CD14-positive monocyte (primary cell): ENCODE measurements around the gene AGO1. TPM values are rescaled to one million over a fixed set of nuclear protein-coding genes. Genes with fewer than 3 reads are reported as not detected.

ENCODE experiments used
- DNase-seq, 3 donors: peaks; one replicate each; pipeline ENCODE4 v3.0.0-alpha.2; 2011 to 2022
- H2AFZ ChIP-seq: 2 replicates; pipeline ENCODE4 v1.6.0; 2012; ENCODE audit warnings: mild to moderate bottlenecking, low read depth, low read length, inconsistent platforms; ENCODE audit not compliant: insufficient read depth, poor library complexity, severe bottlenecking
- H3K27ac ChIP-seq, 2 donors: 1 replicate in 1 of 2; 2 replicates in 1 of 2; pipeline ENCODE4 v1.5.1; 2012 to 2013; ENCODE audit warnings: low read length in 2 of 2, control low read depth in 1 of 2, inconsistent platforms in 1 of 2, low read depth in 1 of 2, mild to moderate bottlenecking in 1 of 2
- H3K27me3 ChIP-seq, 2 donors: one replicate each; pipeline versions ENCODE4 v1.6.0 to v1.6.1; 2011 to 2013; ENCODE audit warnings: low read length in 2 of 2; ENCODE audit not compliant: control insufficient read depth in 2 of 2, insufficient read depth in 2 of 2
- H3K36me3 ChIP-seq, 2 donors: replicated peaks in 1 of 2; 1 replicate in 1 of 2; 2 replicates in 1 of 2; pipeline versions ENCODE4 v1.5.1 to v1.6.1; 2012 to 2013; ENCODE audit warnings: low read length in 2 of 2, control low read depth in 1 of 2, inconsistent platforms in 1 of 2, mild to moderate bottlenecking in 1 of 2; ENCODE audit not compliant: insufficient read depth in 2 of 2, control insufficient read depth in 1 of 2
- H3K4me1 ChIP-seq, 2 donors: 1 replicate in 1 of 2; 2 replicates in 1 of 2; pipeline versions ENCODE4 v1.5.1 to v1.6.1; 2012 to 2013; ENCODE audit warnings: low read length in 2 of 2, control low read depth in 1 of 2, inconsistent platforms in 1 of 2, mild to moderate bottlenecking in 1 of 2, moderate library complexity in 1 of 2; ENCODE audit not compliant: insufficient read depth in 2 of 2, control insufficient read depth in 1 of 2
- H3K4me2 ChIP-seq: replicated peaks from 2 replicates; pipeline ENCODE3; 2012; ENCODE audit warnings: low read length, moderate library complexity, mild to moderate bottlenecking; ENCODE audit not compliant: poor library complexity, severe bottlenecking; ENCODE audit errors: extremely low read depth
- H3K4me3 ChIP-seq, 3 experiments: fragments of 200-600 bp in 1 of 3; sonication (generic) in 1 of 3; replicated peaks in 1 of 3; 1 replicate in 2 of 3; 2 replicates in 1 of 3; pipeline ENCODE4 v1.5.1; 2011 to 2013; ENCODE audit warnings: low read length in 3 of 3, mild to moderate bottlenecking in 3 of 3, control low read depth in 2 of 3, low read depth in 2 of 3, inconsistent platforms in 1 of 3, moderate library complexity in 1 of 3
- H3K79me2 ChIP-seq: 2 replicates; pipeline ENCODE4 v1.6.0; 2012; ENCODE audit warnings: mild to moderate bottlenecking, control low read depth, inconsistent platforms, low read length, moderate library complexity; ENCODE audit not compliant: insufficient read depth
- H3K9ac ChIP-seq: 2 replicates; pipeline ENCODE4 v1.6.0; 2017; ENCODE audit warnings: low read length, mild to moderate bottlenecking; ENCODE audit not compliant: insufficient read depth, poor library complexity, severe bottlenecking
- H3K9me3 ChIP-seq, 2 donors: replicated peaks in 1 of 2; 1 replicate in 1 of 2; 2 replicates in 1 of 2; pipeline versions ENCODE4 v1.5.1 to v1.6.1; 2012 to 2013; ENCODE audit warnings: low read length in 2 of 2, control low read depth in 1 of 2; ENCODE audit not compliant: control insufficient read depth in 1 of 2, insufficient read depth in 1 of 2
- H4K20me1 ChIP-seq: 2 replicates; pipeline ENCODE4 v1.6.0; 2012; ENCODE audit warnings: mild to moderate bottlenecking, low read length, control low read depth, moderate library complexity; ENCODE audit not compliant: insufficient read depth
- H3K27ac Mint-ChIP-seq, 7 donors: one replicate each; pipeline ENCODE4 v1.8.0; 2020; ENCODE audit warnings: mild to moderate bottlenecking in 7 of 7, mixed read lengths in 7 of 7, moderate library complexity in 6 of 7, inconsistent platforms in 2 of 7
- H3K27me3 Mint-ChIP-seq, 3 donors: one replicate each; pipeline ENCODE4 v1.8.0; 2021 to 2022; ENCODE audit warnings: low read depth in 3 of 3, mild to moderate bottlenecking in 3 of 3, mixed read lengths in 3 of 3, moderate library complexity in 3 of 3, inconsistent platforms in 1 of 3
- H3K36me3 Mint-ChIP-seq, 2 donors: one replicate each; pipeline ENCODE4 v1.8.0; 2020; ENCODE audit warnings: mixed read lengths in 2 of 2, inconsistent platforms in 1 of 2, mild to moderate bottlenecking in 1 of 2
- H3K4me1 Mint-ChIP-seq: one replicate; pipeline ENCODE4 v1.8.0; 2020; ENCODE audit warnings: mild to moderate bottlenecking, mixed read lengths
- H3K4me3 Mint-ChIP-seq, 2 donors: one replicate each; pipeline ENCODE4 v1.8.0; 2020; ENCODE audit warnings: mild to moderate bottlenecking in 2 of 2, mixed read lengths in 2 of 2, moderate library complexity in 1 of 2
- H3K9me3 Mint-ChIP-seq, 7 donors: one replicate each; pipeline ENCODE4 v1.8.0; 2020 to 2022; ENCODE audit warnings: mixed read lengths in 7 of 7, mild to moderate bottlenecking in 6 of 7, moderate library complexity in 6 of 7, inconsistent platforms in 2 of 7
- CTCF ChIP-seq: fragments of 200-600 bp; IDR thresholded peaks from one replicate; pipeline ENCODE4 v1.8.0; 2022; ENCODE audit warnings: antibody characterized with exemption, mild to moderate bottlenecking
- WGBS: methylation state at CpG from one replicate; pipeline ENCODE4 v1.1.5; 2013; ENCODE audit warnings: missing lambda C conversion rate; ENCODE audit not compliant: insufficient coverage; 5-methylcytosine and 5-hydroxymethylcytosine counted together
- intact Hi-C, 2 donors: fragments of 100-400 bp; cut with micrococcal nuclease; formaldehyde crosslinking; loops; one replicate each; pipeline versions ENCODE4 v1.15.0 to v1.15.1; 2023
- polyA plus RNA-seq, 3 donors: library from polyadenylated mRNA; depleted of rRNA in 1 of 3; unstranded in 2 of 3; stranded (reverse) in 1 of 3; fragments of 300-500 nt in 2 of 3; fragments of >200 nt in 1 of 3; fragmentation: Illumina TruSeq in 2 of 3; gene quantifications; 1 replicate in 2 of 3; 2 replicates in 1 of 3; pipeline ENCODE4 v1.2.3, GENCODE V29; 2012 to 2021

The AGO1 gene
- polyA plus RNA-seq, 3 donors, result 10.9 to 19.4 (median 13.9) TPM

- H3K4me1 ChIP-seq, result peaks cover 19 to 20% of the 10 kb centered on the region in 2 donors
- Mint-ChIP-seq H3K4me1 (peaks cover 32% of the 10 kb centered on the region), H3K4me3 (no peak overlapping the region), H3K9me3 (no peaks in the 10 kb centered on the region), H3K36me3 (peaks cover 21 to 36% of the 10 kb centered on the region in 2 donors), H3K27ac (peak overlapping the region in 3 of 7 donors; percentile 21 to 42 (median 41)), H3K27me3 (no peaks in the 10 kb centered on the region)
- no peak overlapping the region for H3K9ac ChIP-seq
- H3K4me2 ChIP-seq, result no peak overlapping the region
- DNase-seq, result no peak
- no peak overlapping the region for H2AFZ ChIP-seq
- peaks cover 40% of the 10 kb centered on the region for H4K20me1 ChIP-seq
- H3K36me3 ChIP-seq, result peaks cover 8 to 28% of the 10 kb centered on the region in 2 donors
- no peak overlapping the region for H3K4me3 ChIP-seq
- H3K79me2 ChIP-seq, result peaks cover 92% of the 10 kb centered on the region
- TF ChIP-seq CTCF, result no peak
- intact Hi-C loops, result no loop called here
- WGBS, result no CpG with 5 or more reads among the region's 2 CpGs
- H3K9me3 ChIP-seq, result no peaks in the 10 kb centered on the region
- H3K27me3 ChIP-seq, result no peaks in the 10 kb centered on the region
- no peak overlapping the region for H3K27ac ChIP-seq
These were observed 62.3 kb downstream of the AGO1 start for GRCh38 chr1:35945327-35945726.

GRCh38 chr1:35947547-35947946 lies 64.5 kb downstream of the AGO1 start:
- H3K4me1 Mint-ChIP-seq, result peaks cover 19% of the 10 kb centered on the region
- Histone ChIP-seq H3K4me3 (no peak overlapping the region), H4K20me1 (peaks cover 40% of the 10 kb centered on the region), H3K79me2 (peaks cover 87% of the 10 kb centered on the region), H3K9me3 (no peaks in the 10 kb centered on the region), H3K27me3 (no peaks in the 10 kb centered on the region), H2AFZ (no peak overlapping the region), H3K27ac (peak overlapping the region in 1 of 2 donors; percentile 36), H3K4me1 (peaks cover 16 to 18% of the 10 kb centered on the region in 2 donors), H3K4me2 (no peak overlapping the region), H3K9ac (no peak overlapping the region), H3K36me3 (peaks cover 12 to 46% of the 10 kb centered on the region in 2 donors)
- H3K4me3 Mint-ChIP-seq, result no peak overlapping the region
- H3K27me3 Mint-ChIP-seq, result no peaks in the 10 kb centered on the region
- peaks cover 21 to 40% of the 10 kb centered on the region in 2 donors for H3K36me3 Mint-ChIP-seq
- no peak for TF ChIP-seq CTCF
- H3K9me3 Mint-ChIP-seq, result no peaks in the 10 kb centered on the region
- DNase-seq, result no peak
- peak overlapping the region in 1 of 7 donors; percentile 46 for H3K27ac Mint-ChIP-seq
- WGBS, result 86% methylated on average over 1 of the region's 2 CpGs
- intact Hi-C loops, result no loop called here
